H9 (cell line): Measurements from ENCODE around the gene FRAS1. TPM values are rescaled to one million over a fixed set of nuclear protein-coding genes. Genes with fewer than 3 reads are reported as not detected.

Source experiments
- DNase-seq: peaks from one replicate; pipeline ENCODE4 v3.0.0-alpha.2; 2017
- H2AFZ ChIP-seq: one replicate; pipeline ENCODE4 v1.6.1; 2013; ENCODE audit warnings: mild to moderate bottlenecking, low read length, control low read depth, moderate library complexity
- H2AK5ac ChIP-seq: 2 replicates; pipeline ENCODE4 v1.6.1; 2013; ENCODE audit warnings: low read length, control low read depth, mixed read lengths; ENCODE audit not compliant: insufficient read length
- H2BK120ac ChIP-seq: one replicate; pipeline ENCODE4 v1.6.1; 2013; ENCODE audit warnings: low read depth, mild to moderate bottlenecking, low read length, control low read depth, inconsistent platforms; ENCODE audit not compliant: poor library complexity, severe bottlenecking
- H2BK12ac ChIP-seq: 2 replicates; pipeline ENCODE4 v1.6.1; 2013; ENCODE audit warnings: low read length, control low read depth, mixed read lengths, low read depth; ENCODE audit not compliant: insufficient read length
- H2BK15ac ChIP-seq: 2 replicates; pipeline ENCODE4 v1.6.1; 2013; ENCODE audit warnings: low read depth, low read length, control low read depth
- H2BK20ac ChIP-seq: one replicate; pipeline ENCODE4 v1.6.1; 2013; ENCODE audit warnings: low read depth, mild to moderate bottlenecking, low read length, control low read depth, inconsistent platforms; ENCODE audit not compliant: poor library complexity, severe bottlenecking
- H2BK5ac ChIP-seq: 2 replicates; pipeline ENCODE4 v1.6.1; 2013; ENCODE audit warnings: low read length, control low read depth, mixed read lengths; ENCODE audit not compliant: insufficient read length
- H3K14ac ChIP-seq: 2 replicates; pipeline ENCODE4 v1.6.1; 2013; ENCODE audit warnings: low read length, control low read depth; ENCODE audit not compliant: insufficient read depth
- H3K18ac ChIP-seq: 2 replicates; pipeline ENCODE4 v1.6.1; 2013; ENCODE audit warnings: low read depth, mild to moderate bottlenecking, mixed read lengths, low read length, control low read depth; ENCODE audit not compliant: insufficient read length
- H3K23ac ChIP-seq: 2 replicates; pipeline ENCODE4 v1.6.1; 2013; ENCODE audit warnings: low read length, control low read depth, mixed read lengths, low read depth; ENCODE audit not compliant: insufficient read length
- H3K23me2 ChIP-seq: 2 replicates; pipeline ENCODE4 v1.6.1; 2013; ENCODE audit warnings: low read depth, mild to moderate bottlenecking, mixed read lengths, low read length, control low read depth; ENCODE audit not compliant: insufficient read length, poor library complexity, severe bottlenecking
- H3K27ac ChIP-seq: 2 replicates; pipeline ENCODE4 v1.5.1; 2013; ENCODE audit warnings: low read length, control low read depth, mixed read lengths, low read depth; ENCODE audit not compliant: insufficient read length
- H3K27me3 ChIP-seq: 2 replicates; pipeline ENCODE4 v1.6.1; 2013; ENCODE audit warnings: low read length, control low read depth, inconsistent platforms; ENCODE audit not compliant: insufficient read depth
- H3K4ac ChIP-seq: 2 replicates; pipeline ENCODE4 v1.6.1; 2013; ENCODE audit warnings: low read depth, mild to moderate bottlenecking, control low read depth, inconsistent platforms, low read length, moderate library complexity
- H3K4me1 ChIP-seq: 2 replicates; pipeline ENCODE4 v1.6.1; 2013; ENCODE audit warnings: low read length, control low read depth, inconsistent platforms; ENCODE audit not compliant: insufficient read depth
- H3K4me2 ChIP-seq: 2 replicates; pipeline ENCODE4 v1.6.1; 2013; ENCODE audit warnings: low read length, control low read depth, mixed read lengths; ENCODE audit not compliant: insufficient read length, insufficient read depth
- H3K56ac ChIP-seq: 2 replicates; pipeline ENCODE4 v1.6.1; 2013; ENCODE audit warnings: low read depth, mild to moderate bottlenecking, mixed read lengths, low read length, control low read depth; ENCODE audit not compliant: insufficient read length
- H3K79me1 ChIP-seq: 2 replicates; pipeline ENCODE4 v1.6.1; 2013; ENCODE audit warnings: low read depth, mild to moderate bottlenecking, moderate library complexity, low read length, control low read depth, inconsistent platforms; ENCODE audit not compliant: insufficient read depth, poor library complexity, severe bottlenecking
- H3K79me2 ChIP-seq: 2 replicates; pipeline ENCODE4 v1.6.1; 2013; ENCODE audit warnings: low read length, control low read depth, inconsistent platforms; ENCODE audit not compliant: insufficient read depth
- H3K9ac ChIP-seq: 2 replicates; pipeline ENCODE4 v1.6.1; 2013; ENCODE audit warnings: low read length, control low read depth, mixed read lengths; ENCODE audit not compliant: insufficient read length; ENCODE audit errors: extremely low read depth
- H3K9me3 ChIP-seq: one replicate; pipeline ENCODE4 v1.6.1; 2013; ENCODE audit warnings: low read depth, low read length, inconsistent platforms; ENCODE audit not compliant: control insufficient read depth
- H3T11ph ChIP-seq: one replicate; pipeline ENCODE4 v1.6.1; 2013; ENCODE audit warnings: mild to moderate bottlenecking, low read length, control low read depth, inconsistent platforms
- H4K20me1 ChIP-seq: one replicate; pipeline ENCODE4 v1.6.1; 2013; ENCODE audit not compliant: control insufficient read depth, insufficient read length, insufficient read depth
- H4K5ac ChIP-seq: 2 replicates; pipeline ENCODE4 v1.6.1; 2013; ENCODE audit warnings: low read depth, mild to moderate bottlenecking, mixed read lengths, low read length, control low read depth; ENCODE audit not compliant: insufficient read length
- H4K8ac ChIP-seq: replicated peaks from 2 replicates; pipeline ENCODE4 v1.6.1; 2013; ENCODE audit warnings: low read length, control low read depth, mixed read lengths, low read depth; ENCODE audit not compliant: insufficient read length
- H4K91ac ChIP-seq: 2 replicates; pipeline ENCODE4 v1.6.1; 2013; ENCODE audit warnings: low read depth, mild to moderate bottlenecking, moderate library complexity, mixed read lengths, low read length, control low read depth; ENCODE audit not compliant: insufficient read length
- H3K27ac Mint-ChIP-seq, 3 experiments: 2 replicates in 2 of 3; 3 replicates in 1 of 3; pipeline ENCODE4 v1.8.0; 2020 to 2021; ENCODE audit warnings: mixed read lengths in 3 of 3, mild to moderate bottlenecking in 1 of 3, moderate library complexity in 1 of 3
- H3K27me3 Mint-ChIP-seq: 2 replicates; pipeline ENCODE4 v1.8.0; 2021; ENCODE audit warnings: low read depth, mild to moderate bottlenecking, moderate library complexity, mixed read lengths
- H3K36me3 Mint-ChIP-seq, 3 experiments: 2 replicates in 2 of 3; 3 replicates in 1 of 3; pipeline ENCODE4 v1.8.0; 2020 to 2021; ENCODE audit warnings: low read depth in 3 of 3, mixed read lengths in 3 of 3; ENCODE audit not compliant: insufficient read depth in 1 of 3
- H3K4me1 Mint-ChIP-seq, 2 experiments: 2 replicates each; pipeline ENCODE4 v1.8.0; 2020; ENCODE audit warnings: mixed read lengths in 2 of 2
- H3K4me3 Mint-ChIP-seq, 2 experiments: 2 replicates in 1 of 2; 3 replicates in 1 of 2; pipeline ENCODE4 v1.8.0; 2020 to 2021; ENCODE audit warnings: mild to moderate bottlenecking in 2 of 2, mixed read lengths in 2 of 2, moderate library complexity in 1 of 2
- H3K9me3 Mint-ChIP-seq, 2 experiments: 2 replicates in 1 of 2; 3 replicates in 1 of 2; pipeline ENCODE4 v1.8.0; 2020; ENCODE audit warnings: mild to moderate bottlenecking in 2 of 2, mixed read lengths in 2 of 2, moderate library complexity in 1 of 2
- CTCF ChIP-seq: fragments of 200-600 bp; sonication (generic); conservative IDR thresholded peaks from 3 replicates; pipeline ENCODE4 v1.8.0; 2021; ENCODE audit warnings: antibody characterized with exemption, mild to moderate bottlenecking
- WGBS: extraction: QIAGEN DNeasy Blood & Tissue Kit; methylation state at CpG from one replicate; pipeline ENCODE4 v1.1.7; 2013; ENCODE audit warnings: missing lambda C conversion rate, low lambda C conversion rate, mixed read lengths; ENCODE audit not compliant: insufficient read length; ENCODE audit errors: extremely low coverage; 5-methylcytosine and 5-hydroxymethylcytosine counted together
- total RNA-seq: library from RNA; stranded (reverse); gene quantifications from 2 replicates; pipeline ENCODE4 v1.2.1, GENCODE V29; 2021

Gene FRAS1
- total RNA-seq, 1 experiment from 2014 or later = 58.5 TPM

GRCh38 chr4:78207541-78207940, 150.4 kb downstream of the FRAS1 start:
- no peaks in the 10 kb centered on the region for H3K23me2 ChIP-seq
- peaks cover 6% of the 10 kb centered on the region; the same call in 1 of the 2 replicates for H3K4me1 ChIP-seq
- WGBS = no CpG with 5 or more reads among the region's 3 CpGs

More at GRCh38 chr4:78207541-78207940, 150.4 kb downstream of the FRAS1 start:
- no peak overlapping the region for H2AK5ac ChIP-seq
- no peak overlapping the region for H2AFZ ChIP-seq
- no peaks in the 10 kb centered on the region for H3K27me3 ChIP-seq
- H2BK120ac ChIP-seq = no peak overlapping the region
- H3K9me3 ChIP-seq = no peaks in the 10 kb centered on the region
- H4K20me1 ChIP-seq = no peaks in the 10 kb centered on the region
- DNase-seq = no peak
- no peak overlapping the region for H2BK20ac ChIP-seq
- Mint-ChIP-seq H3K36me3 (peaks cover 0 to 10% (median 6%) of the 10 kb centered on the region in 3 experiments; a peak in 3 of 7 replicates), H3K4me3 (no peak overlapping the region), H3K27ac (no peak overlapping the region; a peak in 2 of 7 replicates), H3K27me3 (no peaks in the 10 kb centered on the region), H3K9me3 (no peaks in the 10 kb centered on the region), H3K4me1 (peaks cover 41 to 42% of the 10 kb centered on the region in 2 experiments)
- no peak overlapping the region for H3K23ac ChIP-seq
- H2BK15ac ChIP-seq = no peak overlapping the region
- no peak overlapping the region for H3K27ac ChIP-seq
- no peak overlapping the region for H3K4ac ChIP-seq
- no peak overlapping the region for H3K56ac ChIP-seq
- no peak overlapping the region for H4K5ac ChIP-seq
- no peak for TF ChIP-seq CTCF
- no peak overlapping the region for H2BK5ac ChIP-seq
- no peak overlapping the region for H3K9ac ChIP-seq
- peaks cover 3% of the 10 kb centered on the region; the same call in 1 of the 2 replicates for H3K79me2 ChIP-seq
- no peak overlapping the region for H4K91ac ChIP-seq
- no peak overlapping the region for H3K14ac ChIP-seq
- no peaks in the 10 kb centered on the region for H3K79me1 ChIP-seq
- no peak overlapping the region for H3K18ac ChIP-seq
- H3T11ph ChIP-seq = no peak overlapping the region
- H2BK12ac ChIP-seq = no peak overlapping the region
- H4K8ac ChIP-seq = no peak overlapping the region
- no peak overlapping the region for H3K4me2 ChIP-seq
